WTC11 (cell line): Measurements from ENCODE around the gene TWIST2. TPM values are rescaled to one million over a fixed set of nuclear protein-coding genes. Genes with fewer than 3 reads are reported as not detected.

Experiments used
- ATAC-seq: fragments of 200-7000 bp; cut with Tn5 transposase; 2 replicates; pipeline ENCODE4 v1.10.0; 2021; ENCODE audit warnings: mild to moderate bottlenecking, moderate library complexity
- CTCF ChIA-PET: fragments of 300-600 bp; sonication (Branson Sonifier 250); formaldehyde crosslinking; loops from one replicate; lab custom pipeline; 2021; ENCODE audit warnings: antibody characterized with exemption; lab: Charles Lee
- POLR2A ChIA-PET: fragments of 350-600 bp; sonication (Branson Sonifier 250); formaldehyde crosslinking; loops from one replicate; lab custom pipeline; 2021; ENCODE audit warnings: antibody characterized with exemption; lab: Charles Lee
- DNase-seq: peaks from one replicate; pipeline ENCODE4 v3.0.0; 2021; ENCODE audit warnings: low spot score
- H3K27ac Mint-ChIP-seq: 2 replicates; pipeline ENCODE4 v1.8.0; 2021; ENCODE audit warnings: mixed read lengths
- H3K27me3 Mint-ChIP-seq: 2 replicates; pipeline ENCODE4 v1.8.0; 2021; ENCODE audit warnings: low read depth, mild to moderate bottlenecking, moderate library complexity, mixed read lengths
- H3K36me3 Mint-ChIP-seq: 2 replicates; pipeline ENCODE4 v1.8.0; 2021; ENCODE audit warnings: mixed read lengths
- H3K4me1 Mint-ChIP-seq: 2 replicates; pipeline ENCODE4 v1.8.0; 2022; ENCODE audit warnings: mixed read lengths
- H3K4me3 Mint-ChIP-seq: 2 replicates; pipeline ENCODE4 v1.8.0; 2021; ENCODE audit warnings: mild to moderate bottlenecking, moderate library complexity, mixed read lengths
- H3K9me3 Mint-ChIP-seq: 2 replicates; pipeline ENCODE4 v1.8.0; 2021; ENCODE audit warnings: mixed read lengths
- AFF4 ChIP-seq: sonication (generic); formaldehyde crosslinking; IDR thresholded peaks from 2 replicates; pipeline ENCODE4 v1.8.1; 2023; ENCODE audit warnings: mild to moderate bottlenecking, missing genetic modification reagents, borderline replicate concordance
- ARID4B ChIP-seq: sonication (generic); formaldehyde crosslinking; IDR thresholded peaks from 2 replicates; pipeline ENCODE4 v1.8.0; 2023; ENCODE audit warnings: missing genetic modification reagents, mild to moderate bottlenecking, borderline replicate concordance
- E2F1 ChIP-seq: sonication (generic); formaldehyde crosslinking; IDR thresholded peaks from 2 replicates; pipeline ENCODE4 v1.8.0; 2022; ENCODE audit warnings: mild to moderate bottlenecking, missing genetic modification reagents
- EMX1 ChIP-seq: fragments of 250-450 bp; sonication (Bioruptor Pico); IDR thresholded peaks from 2 replicates; pipeline ENCODE4 v1.8.0; 2021; ENCODE audit warnings: mild to moderate bottlenecking
- ETV6 ChIP-seq: sonication (generic); formaldehyde crosslinking; IDR thresholded peaks from 2 replicates; pipeline ENCODE4 v1.8.1; 2022; ENCODE audit warnings: mild to moderate bottlenecking, missing genetic modification reagents
- GTF2I ChIP-seq: fragments of 250-450 bp; sonication (Bioruptor Pico); conservative IDR thresholded peaks from 2 replicates; pipeline ENCODE4 v1.4.0; 2021; ENCODE audit warnings: mild to moderate bottlenecking
- HMGXB4 ChIP-seq: sonication (generic); formaldehyde crosslinking; IDR thresholded peaks from 2 replicates; pipeline ENCODE4 v1.8.1; 2023; ENCODE audit warnings: mild to moderate bottlenecking, moderate library complexity, missing genetic modification reagents
- JUN ChIP-seq: sonication (generic); formaldehyde crosslinking; IDR thresholded peaks from 2 replicates; pipeline ENCODE4 v1.8.0; 2023; ENCODE audit warnings: mild to moderate bottlenecking, missing genetic modification reagents
- NFATC4 ChIP-seq: fragments of 250-450 bp; sonication (Bioruptor Pico); IDR thresholded peaks from 2 replicates; pipeline ENCODE4 v1.9.0; 2021; ENCODE audit warnings: mild to moderate bottlenecking
- PREB ChIP-seq: sonication (generic); formaldehyde crosslinking; IDR thresholded peaks from 2 replicates; pipeline ENCODE4 v1.8.1; 2022; ENCODE audit warnings: mild to moderate bottlenecking, missing genetic modification reagents, moderate library complexity, borderline replicate concordance
- RELA ChIP-seq: sonication (generic); formaldehyde crosslinking; IDR thresholded peaks from 2 replicates; pipeline ENCODE4 v1.8.1; 2022; ENCODE audit warnings: missing genetic modification reagents, mild to moderate bottlenecking, borderline replicate concordance
- ZBTB21 ChIP-seq: sonication (generic); formaldehyde crosslinking; IDR thresholded peaks from 2 replicates; pipeline ENCODE4 v1.8.1; 2023; ENCODE audit warnings: mild to moderate bottlenecking, missing genetic modification reagents, borderline replicate concordance
- ZBTB43 ChIP-seq: sonication (generic); formaldehyde crosslinking; IDR thresholded peaks from 2 replicates; pipeline ENCODE4 v1.8.1; 2023; ENCODE audit warnings: mild to moderate bottlenecking, missing genetic modification reagents
- ZNF317 ChIP-seq: sonication (generic); formaldehyde crosslinking; IDR thresholded peaks from 2 replicates; pipeline ENCODE4 v1.8.1; 2023; ENCODE audit warnings: low read depth, mild to moderate bottlenecking, moderate library complexity, missing genetic modification reagents, borderline replicate concordance
- total RNA-seq: library from RNA; stranded (reverse); gene quantifications from 3 replicates; pipeline ENCODE4 v1.2.3, GENCODE V29; 2021

The TWIST2 gene
- total RNA-seq, 1 experiment from 2014 or later, result 5.7 TPM

- no peak for TF ChIP-seq ARID4B (CRISPR knock-in tag)
- TF ChIP-seq, all 79 proteins: peak for 0
Observed at GRCh38 chr2:238927746-238928519, 80.0 kb downstream of the TWIST2 start (continued).

GRCh38 chr2:238928520-238929241 lies 80.8 kb downstream of the TWIST2 start:
- CTCF ChIA-PET, result no interaction called here
- no peak for TF ChIP-seq ZBTB21 (CRISPR knock-in tag)
- TF ChIP-seq E2F1 (CRISPR knock-in tag), result no peak
- no peak for TF ChIP-seq EMX1 (CRISPR knock-in tag)
- no peak for TF ChIP-seq ZNF317 (CRISPR knock-in tag)
- no peak for TF ChIP-seq NFATC4 (CRISPR knock-in tag)
- no peak for TF ChIP-seq PREB (CRISPR knock-in tag)
- no peak for TF ChIP-seq HMGXB4
- TF ChIP-seq RELA, result no peak
- TF ChIP-seq ETV6 (CRISPR knock-in tag), result no peak
- no peak for TF ChIP-seq ZBTB43
- no peak for TF ChIP-seq JUN (CRISPR knock-in tag)
- no peak for TF ChIP-seq AFF4
- TF ChIP-seq GTF2I (CRISPR knock-in tag), result no peak
- H3K9me3 Mint-ChIP-seq, result no peaks in the 10 kb centered on the region
- no peaks in the 10 kb centered on the region for H3K36me3 Mint-ChIP-seq
- no peaks in the 10 kb centered on the region; the same call in 1 of the 2 replicates for H3K27me3 Mint-ChIP-seq
- DNase-seq (no peak), ATAC-seq (no peak)
- H3K4me3 Mint-ChIP-seq, result no peak overlapping the region
- POLR2A ChIA-PET, result no interaction called here
- H3K27ac Mint-ChIP-seq, result no peak overlapping the region
- no peaks in the 10 kb centered on the region for H3K4me1 Mint-ChIP-seq
